ENCODE results near the gene PTPRR.

DNA sequence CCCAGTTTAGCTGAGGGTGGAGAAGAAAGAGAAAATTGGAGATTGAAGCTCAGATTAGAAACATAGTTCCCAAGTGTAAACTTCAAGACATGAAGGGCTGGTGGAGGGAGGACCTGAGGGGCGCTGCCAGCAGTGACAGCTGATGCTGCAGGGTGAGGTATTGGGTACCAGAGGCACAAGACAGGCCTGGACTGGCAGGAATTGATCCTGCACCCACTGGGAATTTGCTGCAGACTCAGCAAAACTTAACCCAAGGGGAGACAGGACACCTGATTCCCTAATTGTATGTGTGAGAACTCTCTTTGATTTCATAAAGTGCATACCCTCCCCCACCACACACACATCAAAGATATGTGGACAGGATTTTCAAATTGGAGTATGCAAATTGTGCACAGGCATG is 11.6 kb downstream of the PTPRR start:
- TF ChIP-seq, protein P1, sequence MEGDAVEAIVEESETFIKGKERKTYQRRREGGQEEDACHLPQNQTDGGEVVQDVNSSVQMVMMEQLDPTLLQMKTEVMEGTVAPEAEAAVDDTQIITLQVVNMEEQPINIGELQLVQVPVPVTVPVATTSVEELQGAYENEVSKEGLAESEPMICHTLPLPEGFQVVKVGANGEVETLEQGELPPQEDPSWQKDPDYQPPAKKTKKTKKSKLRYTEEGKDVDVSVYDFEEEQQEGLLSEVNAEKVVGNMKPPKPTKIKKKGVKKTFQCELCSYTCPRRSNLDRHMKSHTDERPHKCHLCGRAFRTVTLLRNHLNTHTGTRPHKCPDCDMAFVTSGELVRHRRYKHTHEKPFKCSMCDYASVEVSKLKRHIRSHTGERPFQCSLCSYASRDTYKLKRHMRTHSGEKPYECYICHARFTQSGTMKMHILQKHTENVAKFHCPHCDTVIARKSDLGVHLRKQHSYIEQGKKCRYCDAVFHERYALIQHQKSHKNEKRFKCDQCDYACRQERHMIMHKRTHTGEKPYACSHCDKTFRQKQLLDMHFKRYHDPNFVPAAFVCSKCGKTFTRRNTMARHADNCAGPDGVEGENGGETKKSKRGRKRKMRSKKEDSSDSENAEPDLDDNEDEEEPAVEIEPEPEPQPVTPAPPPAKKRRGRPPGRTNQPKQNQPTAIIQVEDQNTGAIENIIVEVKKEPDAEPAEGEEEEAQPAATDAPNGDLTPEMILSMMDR (IDR thresholded peaks at IDR 0.05; ENCODE audit: insufficient read depth, low read depth, low read length) = no peak
- no peak for TF ChIP-seq EZH2 (IDR thresholded peaks at IDR 0.05; ENCODE audit: insufficient read depth, low read length)
